HCT116 (cell line): Measurements from ENCODE around the gene MPV17L2.

Experiments used
- CTCF ChIP-seq, 3 experiments: fragments of 200-600 bp in 1 of 3; sonication (generic) in 1 of 3; IDR thresholded peaks in 2 of 3; conservative IDR thresholded peaks in 1 of 3; 2 replicates each; pipeline ENCODE4 v1.5.1; 2012 to 2017; ENCODE audit warnings: low read depth in 2 of 3, low read length in 2 of 3, antibody characterized with exemption in 1 of 3, borderline replicate concordance in 1 of 3, control low read depth in 1 of 3, mild to moderate bottlenecking in 1 of 3, mixed read lengths in 1 of 3, mixed run types in 1 of 3, moderate library complexity in 1 of 3; ENCODE audit not compliant: insufficient read depth in 1 of 3
- POLR2A ChIP-seq: IDR thresholded peaks from 2 replicates; pipeline ENCODE4 v1.7.0; 2011; ENCODE audit warnings: borderline replicate concordance; ENCODE audit not compliant: insufficient read depth, insufficient read length; ENCODE audit errors: extremely low read depth

GRCh38 chr19:18164072-18164471 lies 28.9 kb upstream of the MPV17L2 start:
- no peak for TF ChIP-seq CTCF (IDR thresholded peaks at IDR 0.05 in 2 of 3, conservative IDR thresholded peaks at IDR 0.05 in 1 of 3; ENCODE audit: borderline replicate concordance in 1 of 3, insufficient read depth in 1 of 3, low read depth in 2 of 3, low read length in 2 of 3)
- TF ChIP-seq POLR2A, result no peak
